Measurements from ENCODE around the gene ALCAM. TPM values are rescaled to one million over a fixed set of nuclear protein-coding genes. Genes with fewer than 3 reads are reported as not detected.
A peak's percentile ranks its signal among the peaks of the same experiment; 100 is the strongest.

The ALCAM gene
- total RNA-seq, 2 donors from 2014 or later, result 32.2 to 91.2 TPM

DNA sequence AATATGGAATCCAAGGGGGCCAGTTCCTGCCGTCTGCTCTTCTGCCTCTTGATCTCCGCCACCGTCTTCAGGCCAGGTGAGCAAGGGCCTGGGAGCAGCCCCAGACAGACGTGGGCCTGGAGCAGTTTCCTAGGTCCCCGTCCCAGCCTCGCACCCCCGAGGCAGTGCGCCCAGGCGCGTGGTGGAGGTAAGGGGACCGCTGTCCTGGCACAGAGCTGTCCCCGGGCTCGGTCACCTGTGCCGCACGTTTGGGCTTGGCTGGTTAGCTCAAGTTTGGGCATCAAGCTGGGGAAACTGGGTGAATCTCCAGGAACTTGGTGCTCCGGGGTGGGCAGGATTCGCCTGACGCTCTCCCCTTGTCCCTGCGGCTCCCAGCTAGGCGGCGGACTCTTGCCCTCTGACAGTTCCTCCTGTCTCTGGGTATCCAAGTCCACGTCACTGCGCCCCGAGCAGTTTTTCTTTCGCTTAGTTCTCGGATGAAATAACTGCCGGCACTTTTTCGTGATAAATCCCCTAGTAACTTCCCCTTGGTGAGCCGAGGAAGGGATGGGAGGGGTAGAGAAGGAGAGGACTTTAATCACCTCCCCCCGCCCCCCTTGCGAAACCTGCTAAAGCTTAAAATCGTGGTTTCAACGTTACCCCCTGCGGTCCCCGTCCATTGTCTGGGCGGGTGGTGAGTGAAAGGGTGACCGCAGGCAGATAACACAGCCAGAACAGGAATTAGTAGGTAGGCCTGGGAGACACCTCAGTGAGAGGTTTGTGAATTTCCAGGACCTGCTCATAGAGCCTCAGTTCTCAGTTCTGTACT, 901 bp downstream of the ALCAM start:
- intact Hi-C loops (cut with DNase I), result no loop called here
- peak; percentile 61 for DNase-seq (ENCODE audit: low spot score)
- Histone ChIP-seq H3K4me1 (replicated peaks) (no peaks in the 10 kb centered on the region), H3K4me3 (peak overlapping the region; percentile 51 to 70), H3K36me3 (no peaks in the 10 kb centered on the region), H3K27ac (peak overlapping the region; percentile 86 to 88), H3K9me3 (no peaks in the 10 kb centered on the region), H3K27me3 (replicated peaks; ENCODE audit: insufficient read depth) (no peaks in the 10 kb centered on the region)
- TF ChIP-seq POLR2A (IDR thresholded peaks at IDR 0.05) (peak; percentile 19), POLR2AphosphoS5 (IDR thresholded peaks at IDR 0.05) (no peak)
- TF ChIP-seq, protein P1, sequence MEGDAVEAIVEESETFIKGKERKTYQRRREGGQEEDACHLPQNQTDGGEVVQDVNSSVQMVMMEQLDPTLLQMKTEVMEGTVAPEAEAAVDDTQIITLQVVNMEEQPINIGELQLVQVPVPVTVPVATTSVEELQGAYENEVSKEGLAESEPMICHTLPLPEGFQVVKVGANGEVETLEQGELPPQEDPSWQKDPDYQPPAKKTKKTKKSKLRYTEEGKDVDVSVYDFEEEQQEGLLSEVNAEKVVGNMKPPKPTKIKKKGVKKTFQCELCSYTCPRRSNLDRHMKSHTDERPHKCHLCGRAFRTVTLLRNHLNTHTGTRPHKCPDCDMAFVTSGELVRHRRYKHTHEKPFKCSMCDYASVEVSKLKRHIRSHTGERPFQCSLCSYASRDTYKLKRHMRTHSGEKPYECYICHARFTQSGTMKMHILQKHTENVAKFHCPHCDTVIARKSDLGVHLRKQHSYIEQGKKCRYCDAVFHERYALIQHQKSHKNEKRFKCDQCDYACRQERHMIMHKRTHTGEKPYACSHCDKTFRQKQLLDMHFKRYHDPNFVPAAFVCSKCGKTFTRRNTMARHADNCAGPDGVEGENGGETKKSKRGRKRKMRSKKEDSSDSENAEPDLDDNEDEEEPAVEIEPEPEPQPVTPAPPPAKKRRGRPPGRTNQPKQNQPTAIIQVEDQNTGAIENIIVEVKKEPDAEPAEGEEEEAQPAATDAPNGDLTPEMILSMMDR (IDR thresholded peaks at IDR 0.05), result peak in 2 of 4 experiments; percentile 22 to 41
- WGBS, result under 1% methylated on average over 37 of the region's 37 CpGs

DNA sequence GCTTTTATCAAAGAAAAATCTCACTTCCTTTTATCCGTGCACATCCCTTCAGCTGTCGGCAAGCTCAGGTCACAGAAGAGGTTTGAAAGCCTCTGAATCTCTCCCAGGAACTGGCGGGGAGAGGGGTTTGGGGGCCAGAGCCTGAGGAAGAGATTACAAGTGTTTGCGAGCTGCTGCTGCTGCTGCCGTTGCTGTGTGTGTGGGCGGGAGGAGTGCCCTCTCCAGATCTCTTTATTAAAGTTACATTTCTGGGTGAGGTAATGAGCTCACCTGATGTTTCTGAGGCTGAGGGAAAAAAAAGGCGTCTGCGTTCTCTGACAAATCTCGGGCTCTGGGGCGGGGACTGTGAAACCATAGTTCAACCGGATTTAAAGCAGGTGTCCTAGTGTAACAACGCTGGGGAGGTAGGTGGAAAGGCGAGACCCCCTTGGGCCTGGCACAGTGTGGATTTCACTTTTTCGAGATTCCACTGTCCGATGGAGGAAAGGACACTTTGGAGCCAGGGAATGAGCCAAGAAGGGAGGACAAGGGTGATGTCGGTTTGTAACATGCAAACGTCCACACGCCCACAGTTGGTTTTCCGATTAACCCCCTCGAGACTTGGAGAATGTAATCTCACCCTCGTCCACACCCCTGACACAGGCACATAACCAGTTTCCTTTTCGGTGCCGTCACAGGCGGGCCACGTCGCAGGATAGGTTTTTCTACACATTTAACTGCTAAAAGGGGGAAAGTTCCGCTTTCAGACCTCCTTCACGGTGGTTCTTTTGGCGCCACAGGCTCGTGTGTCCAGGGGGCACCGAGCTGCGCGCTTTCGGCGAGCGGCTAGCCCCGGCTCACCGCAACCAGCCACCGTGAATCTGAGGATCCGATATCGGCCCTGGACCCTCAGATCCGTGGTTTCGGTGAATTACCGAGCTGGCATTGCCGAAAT, 2.1 kb downstream of the ALCAM start:
- H3K4me1 ChIP-seq (replicated peaks), result no peaks in the 10 kb centered on the region
- under 1% methylated on average over 45 of the region's 45 CpGs for WGBS
- peak overlapping the region; percentile 51 to 70 for H3K4me3 ChIP-seq
- no peaks in the 10 kb centered on the region for H3K27me3 ChIP-seq (replicated peaks; ENCODE audit: insufficient read depth)
- H3K36me3 ChIP-seq, result no peaks in the 10 kb centered on the region
- TF ChIP-seq POLR2A (IDR thresholded peaks at IDR 0.05) (peak; percentile 55), POLR2AphosphoS5 (IDR thresholded peaks at IDR 0.05) (peak; percentile 56)
- TF ChIP-seq, protein P1 (IDR thresholded peaks at IDR 0.05), result no peak
- DNase-seq (ENCODE audit: low spot score), result peak; percentile 77
- no peaks in the 10 kb centered on the region for H3K9me3 ChIP-seq
- intact Hi-C loops (cut with DNase I), result no loop called here
- H3K27ac ChIP-seq, result peak overlapping the region; percentile 86 to 88

DNA sequence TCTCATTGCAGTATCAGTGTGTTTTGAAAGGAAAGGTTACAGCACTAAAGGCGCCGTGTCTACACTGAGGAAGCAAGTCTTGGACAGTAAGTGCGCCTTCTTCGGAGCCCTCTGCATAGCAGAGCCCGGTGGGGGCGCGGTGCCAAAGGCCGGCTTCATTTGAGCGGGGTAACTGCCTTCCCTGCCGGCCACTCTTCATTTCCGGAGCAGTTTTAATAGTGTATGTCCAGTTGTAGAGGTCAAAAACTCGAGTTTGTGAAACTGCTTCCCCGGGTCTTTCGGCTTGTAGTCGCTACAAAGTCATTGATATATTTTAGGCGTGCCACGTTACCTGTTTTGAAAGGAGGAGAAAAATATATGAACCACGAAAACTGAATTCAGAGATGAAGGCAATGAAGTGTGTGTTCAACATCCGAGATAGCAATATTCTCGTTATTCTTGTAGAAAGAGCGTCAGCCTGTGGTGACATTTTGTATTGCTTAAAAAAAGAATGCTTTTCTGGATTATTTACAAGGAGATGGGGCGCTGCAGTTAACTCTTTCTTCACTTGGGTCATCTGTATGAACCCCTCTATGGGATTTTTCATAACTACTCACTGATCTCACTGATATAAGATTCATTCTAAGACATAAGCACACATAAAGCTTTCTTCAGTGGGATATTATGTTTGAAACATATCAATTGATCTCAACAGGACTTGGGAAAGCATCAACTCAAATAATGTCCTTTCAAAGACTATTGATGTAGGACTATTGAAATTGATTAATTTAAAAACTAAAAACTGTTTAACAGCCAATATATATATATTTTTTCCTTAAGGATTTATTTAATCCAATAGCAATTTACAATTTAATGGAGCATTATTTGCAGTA, 3.0 kb downstream of the ALCAM start:
- peak; percentile 74 for DNase-seq (ENCODE audit: low spot score)
- Histone ChIP-seq H3K27ac (peak overlapping the region; percentile 86 to 88), H3K9me3 (no peaks in the 10 kb centered on the region), H3K4me1 (replicated peaks) (no peaks in the 10 kb centered on the region), H3K27me3 (replicated peaks; ENCODE audit: insufficient read depth) (no peaks in the 10 kb centered on the region), H3K36me3 (no peaks in the 10 kb centered on the region), H3K4me3 (peak overlapping the region; percentile 51 to 70)
- under 1% methylated on average over 22 of the region's 22 CpGs for WGBS
- intact Hi-C loops (cut with DNase I), result no loop called here
- TF ChIP-seq, protein P1 (IDR thresholded peaks at IDR 0.05), result peak in 3 of 4 experiments; percentile 48 to 64 (median 63)
- TF ChIP-seq POLR2A (IDR thresholded peaks at IDR 0.05) (no peak), POLR2AphosphoS5 (IDR thresholded peaks at IDR 0.05) (no peak)

DNA sequence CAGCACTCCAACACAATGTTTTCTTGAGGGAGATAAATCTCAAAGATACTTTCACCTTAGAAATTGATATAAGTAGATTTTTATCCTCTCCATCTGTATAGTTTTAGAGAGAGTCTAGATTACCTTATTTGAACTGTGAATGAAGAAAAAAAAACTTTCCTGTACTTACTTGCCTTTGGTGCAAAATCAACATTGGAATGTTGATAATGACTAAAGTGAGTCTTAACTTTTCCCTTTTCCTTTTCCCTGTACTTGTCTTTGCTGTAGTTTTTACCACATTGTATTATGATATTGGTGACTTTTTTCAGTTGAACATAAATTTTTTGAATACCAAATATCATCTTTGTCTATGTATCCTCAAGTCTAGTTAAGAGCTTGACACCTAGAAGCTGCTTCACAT, 6.7 kb downstream of the ALCAM start:
- TF ChIP-seq POLR2A (IDR thresholded peaks at IDR 0.05), result no peak
- no peak for TF ChIP-seq POLR2AphosphoS5 (IDR thresholded peaks at IDR 0.05)
- TF ChIP-seq, protein P1 (IDR thresholded peaks at IDR 0.05), result no peak
- DNase-seq (ENCODE audit: low spot score), result no peak
- intact Hi-C loops (cut with DNase I), result no loop called here
- Histone ChIP-seq H3K27me3 (replicated peaks; ENCODE audit: insufficient read depth) (no peaks in the 10 kb centered on the region), H3K36me3 (no peaks in the 10 kb centered on the region), H3K9me3 (no peaks in the 10 kb centered on the region), H3K27ac (no peak overlapping the region), H3K4me1 (replicated peaks) (no peaks in the 10 kb centered on the region), H3K4me3 (no peak overlapping the region)
